ENCODE data around the gene TMEFF2. TPM values are rescaled to one million over a fixed set of nuclear protein-coding genes. Genes with fewer than 3 reads are reported as not detected.

Gene TMEFF2
- polyA plus RNA-seq, 3 donors = 14.1 to 20.9 (median 19.9) TPM

GRCh38 chr2:192025637-192026036, 169.1 kb downstream of the TMEFF2 start:
- DNase-seq (ENCODE audit: low read depth in 3 of 3, low spot score in 2 of 3) = no peak

GRCh38 chr2:192023006-192023405, 171.7 kb downstream of the TMEFF2 start:
- DNase-seq (ENCODE audit: low read depth in 3 of 3, low spot score in 2 of 3) = no peak

GRCh38 chr2:192017844-192018243, 176.9 kb downstream of the TMEFF2 start:
- DNase-seq (ENCODE audit: low read depth in 3 of 3, low spot score in 2 of 3) = no peak

GRCh38 chr2:192016265-192016664, 178.5 kb downstream of the TMEFF2 start:
- DNase-seq (ENCODE audit: low read depth in 3 of 3, low spot score in 2 of 3) = no peak

DNA sequence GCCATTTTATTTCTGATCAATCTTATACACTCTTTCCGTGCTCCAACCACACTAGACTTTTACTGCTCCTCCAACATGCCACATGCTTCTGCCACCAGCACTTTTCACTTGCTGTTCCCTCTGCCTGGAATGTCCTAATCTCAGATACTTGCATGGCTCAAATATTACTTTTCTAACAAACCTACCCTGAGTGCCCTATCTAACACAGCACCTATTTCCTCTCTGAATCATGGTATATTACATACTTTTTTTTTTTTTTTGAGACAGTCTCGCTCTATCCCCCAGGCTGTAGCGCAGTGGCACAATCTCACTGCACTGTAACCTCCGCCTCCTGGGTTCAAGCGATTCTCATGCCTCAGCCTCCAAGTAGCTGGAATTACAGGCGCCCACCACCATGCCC, 181.5 kb downstream of the TMEFF2 start:
- DNase-seq (ENCODE audit: low read depth in 3 of 3, low spot score in 2 of 3) = no peak

- no peak for DNase-seq (ENCODE audit: low read depth in 3 of 3, low spot score in 2 of 3)
Observed at GRCh38 chr2:192011196-192011595, 183.5 kb downstream of the TMEFF2 start.

GRCh38 chr2:192010073-192010472, 184.7 kb downstream of the TMEFF2 start:
- DNase-seq (ENCODE audit: low read depth in 3 of 3, low spot score in 2 of 3) = no peak

DNA sequence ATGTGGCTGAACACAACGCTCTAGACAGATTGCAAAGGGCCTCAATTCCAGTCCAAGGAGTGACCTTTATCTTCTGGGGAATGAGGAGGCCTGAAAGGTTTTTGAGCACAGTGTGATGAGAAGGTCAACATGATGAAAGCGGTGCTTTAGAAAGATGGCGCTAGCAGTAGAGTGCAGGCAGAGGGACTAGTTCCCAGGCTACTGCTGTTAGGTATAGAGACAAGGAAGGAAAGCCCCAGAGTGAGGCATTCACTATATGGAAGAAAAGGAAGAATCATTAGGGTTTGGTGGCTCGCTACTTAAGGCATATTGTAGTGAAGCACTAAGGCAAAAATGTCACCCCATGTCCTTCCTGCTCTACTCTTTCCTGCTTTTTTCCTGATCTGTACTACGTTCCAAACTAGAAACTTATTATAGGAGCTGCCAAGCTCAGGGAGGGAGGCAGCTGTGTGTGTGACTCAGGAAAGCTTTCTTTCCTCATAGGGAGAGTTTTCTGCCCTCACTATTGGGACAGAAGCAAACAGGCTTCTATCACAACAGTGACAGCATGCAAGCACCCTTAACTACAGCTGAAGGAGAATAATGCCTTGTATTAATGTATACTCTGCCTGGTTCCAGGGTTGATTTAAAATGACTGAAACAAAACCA, 187.0 kb downstream of the TMEFF2 start:
- no peak for DNase-seq (ENCODE audit: low read depth in 3 of 3, low spot score in 2 of 3)

DNA sequence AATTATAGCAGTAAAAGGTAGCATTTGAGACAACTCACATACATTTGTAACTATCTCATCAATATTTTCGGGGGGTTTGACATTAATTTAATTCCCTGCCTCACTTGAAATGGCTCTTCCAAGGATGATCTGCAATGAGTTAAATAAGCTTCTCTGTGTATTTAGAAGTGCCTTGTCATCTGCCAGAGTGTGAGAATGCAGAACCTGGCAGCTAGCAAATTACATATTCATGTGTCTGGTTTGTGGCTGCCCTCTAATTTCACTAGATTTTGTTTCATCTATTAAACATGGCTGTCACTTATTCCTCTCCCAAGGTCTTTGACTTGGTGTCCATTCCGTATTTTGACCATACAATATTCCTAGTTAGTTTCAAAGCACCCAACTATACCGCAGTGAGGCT, 189.5 kb downstream of the TMEFF2 start:
- DNase-seq (ENCODE audit: low read depth in 3 of 3, low spot score in 2 of 3) = no peak

DNA sequence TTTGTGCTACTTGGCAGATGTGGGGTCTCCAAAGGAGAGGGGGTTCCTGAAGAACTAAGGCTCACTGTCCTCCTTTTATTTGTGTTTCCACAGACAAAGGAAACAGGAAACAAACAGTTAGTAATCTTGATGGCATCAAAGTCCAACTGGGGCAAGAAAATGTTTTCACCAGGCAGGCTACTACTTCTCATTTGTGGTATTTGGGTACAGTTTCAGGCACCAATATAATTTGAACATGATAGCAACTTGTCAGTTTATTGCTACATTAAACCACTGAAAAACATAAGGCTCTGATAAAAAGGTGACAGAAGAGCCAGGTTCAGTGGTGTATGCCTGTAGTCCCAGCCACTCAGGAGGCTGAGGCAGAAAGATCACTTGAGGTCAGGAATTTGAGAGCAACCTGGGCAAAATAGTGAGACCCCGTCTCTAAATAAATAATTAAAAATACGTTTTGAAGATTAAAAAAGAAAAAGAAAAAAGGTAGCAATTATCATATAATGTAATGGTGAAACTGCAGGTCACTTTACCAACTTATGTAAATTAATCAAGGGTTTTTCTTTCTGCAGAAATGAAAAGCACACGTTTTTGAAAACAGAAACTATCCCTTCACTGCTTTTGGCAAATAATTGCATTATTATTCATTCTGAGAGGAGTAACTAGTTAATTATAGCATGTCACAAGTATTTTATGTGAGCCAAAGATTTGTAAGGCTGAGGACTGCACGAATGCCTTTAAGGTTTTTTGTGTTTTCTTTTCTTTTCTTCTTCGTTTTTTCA, 190.4 kb downstream of the TMEFF2 start:
- DNase-seq (ENCODE audit: low read depth in 3 of 3, low spot score in 2 of 3) = no peak

DNA sequence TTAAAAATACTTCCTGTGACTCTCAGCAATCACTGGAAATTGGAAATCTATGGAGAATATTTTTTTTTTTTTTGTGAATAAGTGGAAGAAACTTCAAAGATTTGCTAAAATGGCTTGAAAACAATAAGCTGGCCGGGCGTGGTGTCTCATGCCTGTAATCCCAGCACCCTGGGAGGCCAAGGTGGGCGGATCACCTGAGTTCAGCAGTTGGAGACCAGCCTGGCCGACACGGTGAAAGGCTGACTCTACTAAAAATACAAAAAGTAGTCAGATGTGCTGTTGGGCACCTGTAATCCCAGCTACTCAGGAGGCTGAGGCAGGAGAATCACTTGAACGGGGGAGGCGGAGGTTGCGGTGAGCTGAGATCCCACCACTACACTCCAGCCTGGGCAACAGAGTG, 192.3 kb downstream of the TMEFF2 start:
- DNase-seq (ENCODE audit: low read depth in 3 of 3, low spot score in 2 of 3) = no peak

GRCh38 chr2:192000196-192000980, 194.3 kb downstream of the TMEFF2 start:
- DNase-seq (ENCODE audit: low read depth in 3 of 3, low spot score in 2 of 3) = no peak

GRCh38 chr2:191999101-191999841, 195.5 kb downstream of the TMEFF2 start:
- DNase-seq (ENCODE audit: low read depth in 3 of 3, low spot score in 2 of 3) = no peak

DNA sequence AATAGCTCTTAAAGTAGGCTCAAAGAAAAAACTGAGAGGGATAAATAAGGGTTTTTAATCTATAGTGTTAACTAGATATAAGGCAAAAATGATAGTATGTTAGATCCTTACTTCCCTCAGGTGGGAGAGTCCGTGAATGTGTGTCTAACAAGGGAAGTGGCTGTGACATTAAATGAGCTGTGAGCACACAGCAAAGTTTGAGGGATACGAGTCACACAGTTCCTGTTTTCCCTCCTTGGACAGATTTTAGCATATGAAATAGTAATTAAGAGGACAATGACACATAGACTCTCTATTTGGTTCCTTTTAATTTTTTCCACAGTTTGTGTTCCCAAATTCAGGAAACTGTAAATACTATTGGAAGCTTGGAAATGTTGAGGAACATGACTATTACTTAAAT, 199.4 kb downstream of the TMEFF2 start:
- DNase-seq (ENCODE audit: low read depth in 3 of 3, low spot score in 2 of 3) = no peak

- no peak for DNase-seq (ENCODE audit: low read depth in 3 of 3, low spot score in 2 of 3)
Observed at GRCh38 chr2:191994749-191995148, 200.0 kb downstream of the TMEFF2 start.

- DNase-seq (ENCODE audit: low read depth in 3 of 3, low spot score in 2 of 3) = no peak
Observed at GRCh38 chr2:191991442-191991841, 203.3 kb downstream of the TMEFF2 start.

GRCh38 chr2:191985740-191986139, 209.0 kb downstream of the TMEFF2 start:
- no peak for DNase-seq (ENCODE audit: low read depth in 3 of 3, low spot score in 2 of 3)

DNA sequence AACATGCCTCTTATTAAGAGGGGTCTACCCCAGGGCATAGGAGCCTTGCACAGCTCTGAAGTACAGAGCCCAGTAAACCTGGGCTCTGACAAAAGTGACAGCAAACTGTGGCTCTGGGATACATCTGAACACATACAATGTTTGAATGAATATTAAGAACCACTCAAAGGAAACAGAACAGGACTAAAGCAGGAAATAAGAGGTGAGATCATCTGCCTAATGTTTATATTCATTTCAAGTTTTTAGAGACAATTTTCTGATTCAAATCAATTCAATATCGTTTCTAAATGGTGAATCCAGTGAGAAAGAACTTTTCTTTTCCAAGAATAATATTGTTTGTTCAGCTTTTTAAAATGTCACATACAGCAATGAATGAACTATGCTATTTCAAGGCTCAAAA, 211.1 kb downstream of the TMEFF2 start:
- no peak for DNase-seq (ENCODE audit: low read depth in 3 of 3, low spot score in 2 of 3)

GRCh38 chr2:191983186-191983585, 211.5 kb downstream of the TMEFF2 start:
- no peak for DNase-seq (ENCODE audit: low read depth in 3 of 3, low spot score in 2 of 3)

GRCh38 chr2:191981706-191982105, 213.0 kb downstream of the TMEFF2 start:
- no peak for DNase-seq (ENCODE audit: low read depth in 3 of 3, low spot score in 2 of 3)

DNA sequence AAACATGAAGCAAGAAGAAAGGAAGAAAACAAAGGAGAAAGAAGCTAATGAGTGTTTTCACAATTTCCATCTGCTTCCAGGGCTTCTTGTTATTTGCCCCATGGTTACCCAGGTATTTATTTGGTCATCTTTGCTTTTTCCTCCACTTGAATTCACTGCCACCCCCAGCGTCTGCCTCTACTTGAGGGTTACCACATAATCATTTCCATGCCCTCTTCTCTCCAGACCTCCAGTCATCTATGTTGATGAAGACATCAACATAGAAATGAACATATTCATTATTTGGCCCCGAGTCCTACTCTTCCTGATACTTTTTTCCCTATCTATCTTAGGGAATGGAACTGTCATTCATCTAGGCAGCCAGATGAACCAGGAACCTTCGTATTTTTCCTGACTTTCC, 214.2 kb downstream of the TMEFF2 start:
- DNase-seq (ENCODE audit: low read depth in 3 of 3, low spot score in 2 of 3) = no peak

Measured in right renal cortex interstitium (tissue), 3 donors.